Germinal center (tissue), 1 donor: Measurements from ENCODE around the gene MRTO4.
"Not testable (repeated sequence)": the region's sequence is repeated elsewhere in the genome, so short reads cannot be mapped to it uniquely, and the experiment has no call there.

ENCODE experiments used
- DNase-seq: peaks from one replicate; pipeline ENCODE4 v3.0.0; 2012; ENCODE audit warnings: mixed read lengths, low spot score

Gene MRTO4

DNA sequence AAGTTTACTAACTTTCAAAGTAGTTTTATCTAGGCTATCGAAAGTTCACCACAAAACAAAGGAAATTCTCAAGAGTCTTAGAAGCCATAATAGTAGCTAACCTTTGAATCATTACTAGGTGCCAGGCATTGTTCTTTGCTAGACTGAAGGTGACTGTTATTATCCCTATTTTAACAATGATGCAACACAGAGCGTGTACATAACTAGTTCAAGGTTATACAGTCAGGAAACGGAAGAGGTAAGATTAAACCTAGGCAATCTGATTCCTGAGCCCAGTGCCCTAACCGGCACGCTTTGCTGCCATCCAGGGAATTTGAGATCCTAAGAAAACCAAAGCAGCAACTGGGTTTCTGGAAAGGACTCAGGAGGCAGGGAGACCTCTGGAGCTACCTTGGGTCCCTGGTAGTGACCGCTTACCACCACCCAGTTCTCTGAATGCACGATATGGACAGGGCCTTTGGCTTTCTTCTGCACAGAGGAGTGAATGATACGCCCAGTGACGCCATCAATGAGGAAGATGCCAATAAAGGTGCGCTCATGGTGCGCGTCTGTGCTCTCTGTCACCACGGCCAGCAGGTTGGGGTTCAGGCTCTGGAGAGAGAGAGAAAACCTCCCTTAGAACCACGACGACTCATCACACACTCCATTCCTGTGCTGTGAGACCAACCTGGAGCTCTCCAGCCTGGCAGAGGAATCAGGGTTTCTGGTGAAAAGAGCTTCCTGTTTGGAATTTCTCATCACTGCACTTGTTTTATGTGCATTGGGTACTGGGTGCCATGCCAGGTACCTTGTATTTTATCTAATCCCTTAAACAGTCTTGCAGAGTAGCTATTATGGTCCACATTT is 28.4 kb upstream of the MRTO4 start:
- DNase-seq, result no peak

DNA sequence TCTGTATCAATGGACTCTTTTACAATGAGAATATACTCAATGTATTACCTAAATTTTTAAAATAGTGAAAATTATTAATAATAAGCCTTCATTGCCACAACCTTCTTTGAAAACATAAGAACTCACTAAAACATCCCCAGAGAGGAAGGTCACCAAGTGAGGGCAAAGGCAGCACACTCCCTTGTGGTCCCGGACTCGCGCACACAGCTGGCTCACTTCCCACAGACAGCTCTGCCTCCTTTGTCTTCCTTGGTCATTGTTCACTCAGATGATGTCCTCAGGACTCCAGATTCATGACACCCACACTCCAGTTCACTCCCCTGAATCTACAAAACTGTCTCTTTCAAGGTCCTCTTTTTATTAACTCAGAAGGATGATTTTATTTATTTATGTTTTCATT is 22.4 kb upstream of the MRTO4 start:
- DNase-seq, result no peak

DNA sequence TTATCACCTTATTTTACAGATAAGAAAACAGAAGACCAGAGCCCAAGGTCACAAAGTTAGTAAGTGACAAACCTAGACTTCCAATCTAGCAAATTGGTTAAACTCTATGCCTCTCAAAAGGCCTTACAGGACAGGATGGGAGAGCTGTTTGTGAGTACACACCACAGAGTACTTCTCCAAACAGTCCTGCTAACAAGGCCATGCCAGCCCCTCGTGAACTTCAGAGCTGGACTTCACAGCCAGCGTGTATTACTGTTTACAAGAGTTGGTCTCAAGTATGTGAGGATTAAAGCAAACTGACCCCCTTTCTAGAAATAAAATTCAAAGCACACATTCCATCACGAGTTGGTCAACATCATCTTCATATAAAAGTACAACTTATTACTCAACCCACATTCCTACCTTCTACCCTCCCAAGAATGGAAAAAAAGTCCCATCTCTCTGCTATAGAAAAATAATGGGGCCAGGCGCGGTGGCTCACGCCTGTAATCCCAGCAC is 21.7 kb upstream of the MRTO4 start:
- DNase-seq, result no peak

DNA sequence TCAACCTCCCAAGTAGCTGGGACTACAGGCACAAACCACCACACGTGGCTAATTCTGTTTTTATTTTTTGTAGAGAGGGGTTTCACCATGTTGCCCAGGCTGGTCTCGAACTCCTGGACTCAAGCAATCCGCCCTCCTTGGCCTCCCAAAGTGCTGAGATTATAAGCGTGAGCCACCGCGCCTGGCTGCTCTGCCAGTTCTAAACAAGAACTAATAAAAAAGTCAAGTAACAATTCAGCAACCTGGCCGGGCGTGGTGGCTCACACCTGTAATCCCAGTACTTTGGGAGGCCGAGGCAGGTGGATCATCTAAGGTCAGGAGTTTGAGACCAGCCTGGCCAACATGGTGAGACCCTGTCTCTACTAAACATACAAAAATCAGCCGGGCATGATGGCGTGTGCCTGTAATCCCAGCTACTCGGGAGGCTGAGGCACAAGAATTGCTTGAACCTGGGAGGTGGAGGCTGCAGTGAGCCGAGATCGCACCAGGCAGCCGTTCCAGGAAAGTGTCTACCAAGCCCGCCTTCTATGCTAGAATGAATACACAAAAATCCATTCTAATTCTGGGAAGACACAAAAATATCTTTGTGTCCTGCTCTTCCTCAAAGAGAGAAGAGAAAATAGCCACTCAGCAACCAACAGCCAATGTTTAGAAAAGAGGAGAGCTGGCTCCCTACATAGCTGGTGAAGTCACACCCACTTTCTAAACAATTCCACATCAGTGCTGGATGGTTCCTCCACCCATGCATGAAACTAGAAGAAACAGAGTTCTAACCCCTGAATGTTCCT is 19.7 kb upstream of the MRTO4 start:
- not testable (repeated sequence) for DNase-seq

- DNase-seq, result no peak
These were observed 19.1 kb upstream of the MRTO4 start for GRCh38 chr1:19232524-19232846.

DNA sequence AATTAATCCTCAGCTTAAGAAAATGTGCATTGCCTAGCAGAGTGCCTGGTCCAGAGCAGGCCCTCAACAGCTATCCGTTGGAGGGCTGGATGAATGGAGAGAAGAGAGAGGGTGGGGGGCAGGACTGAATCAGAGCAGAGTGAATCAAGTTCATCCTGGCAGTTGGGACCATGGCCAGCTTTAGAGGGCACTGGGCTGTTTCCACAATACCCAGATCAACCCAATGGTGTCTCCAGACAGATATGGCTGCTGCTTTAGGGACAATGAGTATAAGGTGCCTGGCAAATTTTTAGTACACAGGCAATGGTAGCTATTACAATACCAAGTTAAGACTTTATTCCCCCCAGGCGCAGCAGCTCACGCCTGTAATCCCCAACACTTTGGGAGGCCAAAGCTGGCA is 17.4 kb upstream of the MRTO4 start:
- no peak for DNase-seq

GRCh38 chr1:19239876-19240275 is 11.7 kb upstream of the MRTO4 start:
- no peak for DNase-seq

DNA sequence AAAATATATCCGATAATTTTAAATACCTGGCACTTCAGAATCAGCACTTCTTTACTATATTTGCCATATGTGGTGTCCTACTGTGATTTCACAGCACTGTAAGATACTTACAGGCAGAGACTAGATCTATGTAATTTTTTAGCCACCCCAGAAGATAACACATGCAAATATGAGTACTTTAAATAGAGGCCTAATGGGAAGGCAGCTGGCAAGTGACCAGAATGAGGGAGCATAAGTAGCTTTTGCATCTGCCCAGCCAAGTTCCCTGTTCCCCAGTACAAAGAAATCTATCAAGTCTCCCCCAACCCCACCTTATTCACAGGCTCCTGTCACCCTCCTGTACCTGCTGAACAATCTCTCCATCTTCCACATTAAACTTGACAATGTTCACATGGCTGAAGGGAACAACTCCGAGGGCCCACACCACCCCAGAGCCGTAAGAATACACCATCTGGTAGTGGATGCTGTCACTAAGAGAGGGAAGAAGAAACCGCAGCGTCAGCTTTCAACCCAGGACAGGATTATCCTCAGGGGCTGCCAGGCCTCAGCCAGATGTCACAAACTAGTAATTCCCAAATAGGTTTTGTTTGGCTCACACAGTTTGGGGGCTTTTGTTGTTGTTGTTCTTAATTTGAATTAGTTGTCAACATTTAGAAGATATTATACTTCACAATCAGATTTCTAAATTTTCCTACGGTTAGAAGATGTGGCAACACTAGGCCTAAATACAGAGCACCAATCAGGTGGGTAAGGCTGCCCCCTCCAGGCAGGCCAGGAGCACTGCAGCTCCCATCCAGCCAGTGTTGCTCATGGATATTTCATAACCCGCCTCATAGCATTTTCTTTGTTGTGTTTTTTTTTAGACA is 10.7 kb upstream of the MRTO4 start:
- peak; percentile 85 for DNase-seq

DNA sequence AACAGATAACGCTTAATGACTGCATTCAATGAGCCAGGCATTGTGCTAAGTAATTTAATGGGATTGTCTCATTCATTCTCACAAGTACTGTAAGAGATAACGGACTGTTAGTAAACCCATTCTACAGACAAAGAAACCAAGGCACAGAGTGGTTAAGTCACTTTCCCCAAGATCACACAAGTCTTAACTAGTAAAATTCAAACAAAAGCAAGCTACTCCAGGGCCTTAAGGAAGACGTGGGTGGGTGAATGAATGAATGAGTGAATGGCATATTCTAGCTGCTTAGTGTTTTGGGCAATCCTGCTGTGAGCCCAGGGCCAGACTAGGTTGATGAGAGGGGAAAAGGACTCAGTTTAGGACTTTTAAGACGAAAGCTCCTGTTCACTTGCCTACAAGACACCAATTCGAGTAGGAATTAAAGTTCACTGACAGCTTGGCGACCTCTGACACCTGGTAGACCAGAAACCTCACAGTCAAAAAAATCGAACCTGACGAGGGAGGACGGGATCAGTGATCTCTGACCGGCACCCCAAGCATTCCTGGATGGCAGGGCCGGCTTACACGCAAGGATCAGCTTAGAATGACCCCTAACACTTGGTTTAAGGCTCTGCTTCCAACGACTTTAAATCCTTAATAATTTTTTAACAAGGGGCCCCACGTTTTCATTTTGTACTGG is 838 bp upstream of the MRTO4 start:
- DNase-seq, result peak; percentile 16

GRCh38 chr1:19254416-19254815 is 2.8 kb downstream of the MRTO4 start:
- no peak for DNase-seq

DNA sequence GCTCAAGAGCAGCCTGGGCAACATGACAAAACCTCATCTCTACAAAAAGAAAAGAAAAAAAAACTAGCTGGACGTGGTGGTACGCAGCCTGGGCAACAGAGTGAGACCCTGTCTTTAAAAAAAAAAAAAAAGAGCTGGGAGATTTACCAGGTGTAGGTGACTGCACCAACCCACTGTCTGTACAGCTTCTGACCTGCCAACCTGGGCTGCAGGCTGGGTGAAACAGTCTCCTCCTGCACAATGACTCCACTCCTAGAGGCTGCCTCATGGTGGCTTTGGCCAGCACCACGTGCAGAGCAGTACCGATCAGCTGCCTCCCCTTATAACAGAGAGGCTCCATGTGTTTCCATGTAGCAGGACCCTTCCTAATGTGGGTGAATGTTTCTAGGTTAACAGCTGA is 3.7 kb downstream of the MRTO4 start:
- no peak for DNase-seq

DNA sequence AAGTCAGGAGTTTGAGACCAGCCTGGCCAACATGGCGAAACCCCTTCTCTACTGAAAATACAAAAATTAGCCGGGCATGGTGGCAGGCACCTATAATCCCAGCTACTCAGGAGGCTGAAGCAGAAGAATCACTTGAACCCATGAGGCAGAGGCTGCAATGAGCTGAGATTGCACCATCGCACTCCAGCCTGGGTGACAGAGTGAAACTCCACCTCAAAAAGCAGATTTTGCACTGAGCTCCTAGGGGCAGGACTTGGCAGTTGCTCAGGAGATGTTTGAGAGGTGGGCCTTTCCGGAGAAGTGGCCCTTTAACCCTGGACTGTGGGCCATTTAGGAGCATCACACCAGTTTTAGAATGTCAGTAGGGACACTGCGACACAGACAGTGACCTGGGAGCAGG is 4.7 kb downstream of the MRTO4 start:
- DNase-seq, result not testable (repeated sequence)

- DNase-seq, result no peak
These were observed 5.7 kb downstream of the MRTO4 start for GRCh38 chr1:19257178-19257914.

DNA sequence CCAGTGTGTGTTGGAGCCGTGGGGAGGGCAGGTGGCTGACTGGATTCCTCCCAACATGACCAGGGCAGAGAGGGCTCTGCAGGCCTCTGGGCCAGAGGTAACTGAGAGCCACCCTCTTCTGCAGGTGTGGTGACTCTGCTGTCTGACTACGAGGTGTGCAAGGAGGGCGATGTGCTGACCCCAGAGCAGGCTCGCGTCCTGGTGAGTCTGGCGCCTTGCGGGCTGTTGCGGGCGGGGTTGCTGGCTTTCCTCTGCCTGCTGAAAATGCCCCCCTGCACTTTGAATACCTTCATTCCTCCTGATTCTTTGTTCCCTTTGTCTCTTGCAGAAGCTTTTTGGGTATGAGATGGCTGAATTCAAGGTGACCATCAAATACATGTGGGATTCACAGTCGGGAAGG is 6.7 kb downstream of the MRTO4 start:
- no peak for DNase-seq

GRCh38 chr1:19260211-19261138 is 8.9 kb downstream of the MRTO4 start:
- no peak for DNase-seq

DNA sequence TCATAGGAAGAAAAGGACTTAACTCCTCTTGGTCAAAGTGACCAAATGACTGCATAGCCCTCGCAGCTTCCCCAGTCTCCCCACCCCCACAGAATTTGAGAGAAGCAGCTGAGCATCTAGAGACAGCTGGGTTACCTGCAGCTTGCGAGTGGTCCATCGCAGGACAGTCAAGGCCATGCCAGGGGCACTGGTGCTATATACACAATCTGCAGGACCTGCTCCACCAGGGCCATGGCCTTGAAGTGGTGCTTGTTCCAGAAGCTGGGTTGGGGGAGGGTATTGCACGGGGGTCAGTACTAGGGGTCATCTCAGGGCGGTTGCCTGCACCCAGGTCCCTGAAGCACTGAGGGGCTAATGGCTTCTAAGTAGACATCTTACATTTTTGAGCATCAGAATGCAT is 10.4 kb downstream of the MRTO4 start:
- no peak for DNase-seq

DNA sequence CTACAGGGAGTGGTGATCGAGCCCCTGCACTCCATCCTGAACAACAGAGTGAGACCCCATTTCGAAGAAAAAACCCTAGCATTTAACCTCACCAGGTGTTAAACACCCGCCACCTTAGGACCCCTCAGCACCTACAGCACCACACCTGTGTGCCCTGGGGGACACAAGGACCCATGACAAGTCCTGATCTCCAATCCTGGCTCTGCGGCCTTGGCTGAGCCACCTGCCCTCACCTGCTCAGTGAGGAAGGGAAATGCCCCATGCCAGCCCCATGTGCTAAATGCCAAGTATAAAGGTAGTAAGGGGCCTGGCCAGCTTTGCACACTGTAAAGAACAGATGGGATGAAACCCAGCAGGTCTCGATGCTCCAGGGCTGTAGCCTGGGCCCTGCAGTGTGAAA is 11.1 kb downstream of the MRTO4 start:
- DNase-seq, result no peak

DNA sequence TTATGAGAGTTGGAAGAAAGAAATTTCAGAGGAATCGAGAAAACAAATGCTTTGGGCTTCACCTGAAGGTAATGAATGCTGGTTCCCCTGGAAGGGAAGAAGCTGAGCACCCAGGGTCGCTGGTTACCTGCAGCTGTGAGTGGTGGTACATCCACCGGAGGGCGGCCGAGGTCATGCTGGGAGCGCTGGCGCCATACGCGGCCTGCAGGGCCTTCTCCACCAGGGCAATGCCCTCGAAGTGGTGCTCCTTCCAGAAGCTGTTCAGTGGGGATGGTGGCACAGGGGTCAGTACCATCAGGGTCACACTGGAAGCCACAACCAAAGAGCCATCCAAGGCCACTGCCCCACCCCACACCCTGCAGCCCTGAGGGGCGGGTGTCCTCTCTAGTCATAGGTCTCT is 16.8 kb downstream of the MRTO4 start:
- no peak for DNase-seq

GRCh38 chr1:19269427-19270342 is 18.1 kb downstream of the MRTO4 start:
- DNase-seq, result not testable (repeated sequence)
